ENCODE measurements around the gene SOX9. TPM values are rescaled to one million over a fixed set of nuclear protein-coding genes. Genes with fewer than 3 reads are reported as not detected.
A peak's percentile ranks its signal among the peaks of the same experiment; 100 is the strongest.

SOX9 gene
- polyA plus RNA-seq, 2 of the 4 experiments (the other 2 are of a cell fraction) = 6.7 to 12.3 TPM

DNA sequence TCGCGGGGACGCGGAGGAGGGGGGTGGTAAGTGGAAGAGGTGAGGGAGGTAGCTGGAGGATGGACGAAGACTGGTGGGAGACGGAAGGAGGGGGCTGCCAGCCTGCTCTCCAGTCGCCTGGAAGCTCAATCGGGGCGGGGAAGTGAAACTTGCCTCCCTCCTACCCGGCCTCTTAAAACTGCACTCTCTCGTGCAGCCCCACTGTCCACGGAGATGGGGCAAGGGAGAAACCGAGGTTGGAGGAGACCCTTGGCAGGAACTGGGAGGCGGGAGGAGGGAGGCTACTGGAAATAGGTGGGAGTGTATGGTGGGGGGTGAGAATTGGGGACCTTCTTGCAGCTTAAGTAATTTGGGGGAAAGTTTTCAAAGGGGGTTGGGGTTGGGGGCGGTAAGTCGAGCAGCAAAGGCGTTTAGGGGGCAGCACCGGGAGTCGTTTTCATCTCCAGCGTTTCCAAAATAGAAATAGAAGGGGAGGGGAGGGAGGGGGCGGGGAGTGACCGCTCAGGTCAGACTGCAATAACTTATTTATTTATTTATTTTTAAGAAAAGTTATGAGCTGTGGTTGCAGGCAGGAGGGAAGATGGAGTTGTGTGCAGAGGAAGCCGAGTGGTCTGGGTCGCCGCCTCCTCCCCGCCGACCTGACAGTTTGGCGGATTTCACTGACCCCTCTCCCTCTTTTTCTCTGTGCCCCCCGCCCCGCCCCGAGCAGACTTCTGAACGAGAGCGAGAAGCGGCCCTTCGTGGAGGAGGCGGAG is 1.4 kb downstream of the SOX9 start (continued):
- TF ChIP-seq, protein P1, sequence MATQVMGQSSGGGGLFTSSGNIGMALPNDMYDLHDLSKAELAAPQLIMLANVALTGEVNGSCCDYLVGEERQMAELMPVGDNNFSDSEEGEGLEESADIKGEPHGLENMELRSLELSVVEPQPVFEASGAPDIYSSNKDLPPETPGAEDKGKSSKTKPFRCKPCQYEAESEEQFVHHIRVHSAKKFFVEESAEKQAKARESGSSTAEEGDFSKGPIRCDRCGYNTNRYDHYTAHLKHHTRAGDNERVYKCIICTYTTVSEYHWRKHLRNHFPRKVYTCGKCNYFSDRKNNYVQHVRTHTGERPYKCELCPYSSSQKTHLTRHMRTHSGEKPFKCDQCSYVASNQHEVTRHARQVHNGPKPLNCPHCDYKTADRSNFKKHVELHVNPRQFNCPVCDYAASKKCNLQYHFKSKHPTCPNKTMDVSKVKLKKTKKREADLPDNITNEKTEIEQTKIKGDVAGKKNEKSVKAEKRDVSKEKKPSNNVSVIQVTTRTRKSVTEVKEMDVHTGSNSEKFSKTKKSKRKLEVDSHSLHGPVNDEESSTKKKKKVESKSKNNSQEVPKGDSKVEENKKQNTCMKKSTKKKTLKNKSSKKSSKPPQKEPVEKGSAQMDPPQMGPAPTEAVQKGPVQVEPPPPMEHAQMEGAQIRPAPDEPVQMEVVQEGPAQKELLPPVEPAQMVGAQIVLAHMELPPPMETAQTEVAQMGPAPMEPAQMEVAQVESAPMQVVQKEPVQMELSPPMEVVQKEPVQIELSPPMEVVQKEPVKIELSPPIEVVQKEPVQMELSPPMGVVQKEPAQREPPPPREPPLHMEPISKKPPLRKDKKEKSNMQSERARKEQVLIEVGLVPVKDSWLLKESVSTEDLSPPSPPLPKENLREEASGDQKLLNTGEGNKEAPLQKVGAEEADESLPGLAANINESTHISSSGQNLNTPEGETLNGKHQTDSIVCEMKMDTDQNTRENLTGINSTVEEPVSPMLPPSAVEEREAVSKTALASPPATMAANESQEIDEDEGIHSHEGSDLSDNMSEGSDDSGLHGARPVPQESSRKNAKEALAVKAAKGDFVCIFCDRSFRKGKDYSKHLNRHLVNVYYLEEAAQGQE (IDR thresholded peaks at IDR 0.05) = no peak
- TF ChIP-seq HEYL (CRISPR knock-in tag; IDR thresholded peaks at IDR 0.05) (no peak), NPAS2 (CRISPR knock-in tag; IDR thresholded peaks at IDR 0.05; ENCODE audit: borderline replicate concordance) (no peak), EP300 (IDR thresholded peaks at IDR 0.05) (no peak)

DNA sequence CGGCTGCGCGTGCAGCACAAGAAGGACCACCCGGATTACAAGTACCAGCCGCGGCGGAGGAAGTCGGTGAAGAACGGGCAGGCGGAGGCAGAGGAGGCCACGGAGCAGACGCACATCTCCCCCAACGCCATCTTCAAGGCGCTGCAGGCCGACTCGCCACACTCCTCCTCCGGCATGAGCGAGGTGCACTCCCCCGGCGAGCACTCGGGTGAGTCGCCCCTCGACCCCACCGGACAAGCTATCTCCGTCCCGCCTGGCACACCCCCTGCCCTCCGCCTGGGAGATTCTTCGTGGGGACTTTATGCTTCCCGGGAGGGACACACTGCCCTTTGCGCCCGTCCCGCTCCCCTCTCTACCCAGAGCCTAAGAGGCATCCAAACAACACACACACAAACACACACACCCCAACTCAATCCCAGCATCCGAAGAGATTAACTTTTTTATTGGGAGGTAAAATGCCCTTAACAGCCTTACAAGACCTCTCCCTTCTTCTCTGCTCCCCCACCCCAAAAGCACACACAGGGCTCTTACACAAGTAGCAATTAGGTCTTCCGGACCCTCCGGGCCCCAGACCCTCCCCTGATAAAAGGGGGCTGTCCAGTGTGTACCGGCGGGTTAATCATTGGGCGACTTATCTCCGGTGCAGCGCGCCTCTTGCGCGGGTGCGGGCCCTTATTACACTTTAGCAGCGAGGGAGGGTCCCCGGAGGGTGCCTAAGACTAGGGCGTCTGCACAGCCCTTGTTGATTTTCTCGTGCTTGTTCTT is 2.1 kb downstream of the SOX9 start:
- CTCF ChIA-PET = interaction anchor here (1.6 to 3.0 kb wide), 5 partner anchors 9 to 434 kb away, joined by 5 to 14 read pairs (median 8); no protein-coding TSS in a partner anchor
- POLR2A ChIA-PET = interaction anchor here (1.3 kb wide), 1 partner anchor 14 kb away, joined by 4 read pairs; no protein-coding TSS in a partner anchor
- Histone ChIP-seq H3K27ac (peak overlapping the region in 1 of 2 experiments; percentile 90; a peak in 2 of 6 replicates), H3K4me3 (peak overlapping the region; percentile 82), H3K9me3 (no peaks in the 10 kb centered on the region), H3K4me2 (peak overlapping the region; percentile 96), H3K4me1 (peaks cover 63% of the 10 kb centered on the region)
- no peak for ATAC-seq
- DNase-seq (ENCODE audit: low read depth in 1 of 2, low spot score in 1 of 2) = no peak
- no peak for FAIRE-seq
- 92% methylated on average over 48 of the region's 48 CpGs for WGBS (ENCODE audit: missing lambda C conversion rate)
- no peak for TF ChIP-seq FOSL2 (IDR thresholded peaks at IDR 0.05)
- TF ChIP-seq FOSL2 (CRISPR knock-in tag; IDR thresholded peaks at IDR 0.05) = no peak
- no peak for TF ChIP-seq SMC3 (IDR thresholded peaks at IDR 0.05)
- TF ChIP-seq MAFK (IDR thresholded peaks at IDR 0.05; ENCODE audit: partially characterized antibody) = no peak
- TF ChIP-seq NR3C1 (IDR thresholded peaks at IDR 0.05) = no peak
- TF ChIP-seq EHMT2 (IDR thresholded peaks at IDR 0.05; ENCODE audit: low read depth) = no peak
- no peak for TF ChIP-seq CEBPB (IDR thresholded peaks at IDR 0.05)
- TF ChIP-seq KDM5A (IDR thresholded peaks at IDR 0.05) = no peak
- no peak for TF ChIP-seq FOSB (CRISPR knock-in tag; IDR thresholded peaks at IDR 0.05)
- no peak for TF ChIP-seq POLR2AphosphoS2 (conservative IDR thresholded peaks at IDR 0.05; ENCODE audit: low read length)
- no peak for TF ChIP-seq CBX2 (IDR thresholded peaks at IDR 0.05; ENCODE audit: borderline replicate concordance, low read depth)
- no peak for TF ChIP-seq NPAS2 (CRISPR knock-in tag; IDR thresholded peaks at IDR 0.05; ENCODE audit: borderline replicate concordance)
- TF ChIP-seq, protein P2, sequence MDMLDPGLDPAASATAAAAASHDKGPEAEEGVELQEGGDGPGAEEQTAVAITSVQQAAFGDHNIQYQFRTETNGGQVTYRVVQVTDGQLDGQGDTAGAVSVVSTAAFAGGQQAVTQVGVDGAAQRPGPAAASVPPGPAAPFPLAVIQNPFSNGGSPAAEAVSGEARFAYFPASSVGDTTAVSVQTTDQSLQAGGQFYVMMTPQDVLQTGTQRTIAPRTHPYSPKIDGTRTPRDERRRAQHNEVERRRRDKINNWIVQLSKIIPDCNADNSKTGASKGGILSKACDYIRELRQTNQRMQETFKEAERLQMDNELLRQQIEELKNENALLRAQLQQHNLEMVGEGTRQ (IDR thresholded peaks at IDR 0.05) = no peak
- TF ChIP-seq HEYL (CRISPR knock-in tag; IDR thresholded peaks at IDR 0.05) = no peak
- TF ChIP-seq, protein P3, sequence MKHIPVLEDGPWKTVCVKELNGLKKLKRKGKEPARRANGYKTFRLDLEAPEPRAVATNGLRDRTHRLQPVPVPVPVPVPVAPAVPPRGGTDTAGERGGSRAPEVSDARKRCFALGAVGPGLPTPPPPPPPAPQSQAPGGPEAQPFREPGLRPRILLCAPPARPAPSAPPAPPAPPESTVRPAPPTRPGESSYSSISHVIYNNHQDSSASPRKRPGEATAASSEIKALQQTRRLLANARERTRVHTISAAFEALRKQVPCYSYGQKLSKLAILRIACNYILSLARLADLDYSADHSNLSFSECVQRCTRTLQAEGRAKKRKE (CRISPR knock-in tag; IDR thresholded peaks at IDR 0.05; ENCODE audit: low read depth) = no peak
- no peak for TF ChIP-seq JUN (IDR thresholded peaks at IDR 0.05)
- TF ChIP-seq, protein P4, sequence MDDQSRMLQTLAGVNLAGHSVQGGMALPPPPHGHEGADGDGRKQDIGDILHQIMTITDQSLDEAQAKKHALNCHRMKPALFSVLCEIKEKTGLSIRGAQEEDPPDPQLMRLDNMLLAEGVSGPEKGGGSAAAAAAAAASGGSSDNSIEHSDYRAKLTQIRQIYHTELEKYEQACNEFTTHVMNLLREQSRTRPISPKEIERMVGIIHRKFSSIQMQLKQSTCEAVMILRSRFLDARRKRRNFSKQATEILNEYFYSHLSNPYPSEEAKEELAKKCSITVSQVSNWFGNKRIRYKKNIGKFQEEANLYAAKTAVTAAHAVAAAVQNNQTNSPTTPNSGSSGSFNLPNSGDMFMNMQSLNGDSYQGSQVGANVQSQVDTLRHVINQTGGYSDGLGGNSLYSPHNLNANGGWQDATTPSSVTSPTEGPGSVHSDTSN (IDR thresholded peaks at IDR 0.05) = no peak

All from A549 (cell line).